Neural cell (in vitro differentiated cells): ENCODE results near the gene PSMD8. TPM values are rescaled to one million over a fixed set of nuclear protein-coding genes. Genes with fewer than 3 reads are reported as not detected.

Source experiments
- H2AFZ ChIP-seq: fragments of 200-600, 300-800 bp; sonication (generic), shearing (Covaris generic); 2 replicates; pipeline ENCODE4 v1.6.0; 2014; ENCODE audit warnings: low read depth, mild to moderate bottlenecking, antibody characterized with exemption, low read length, moderate library complexity
- H3F3A ChIP-seq: fragments of 200-600 bp; shearing (Covaris generic); 2 replicates; pipeline ENCODE4 v1.6.1; 2016; ENCODE audit warnings: mild to moderate bottlenecking, moderate library complexity, mixed read lengths, antibody characterized with exemption, low read length; ENCODE audit not compliant: insufficient read depth, poor library complexity, severe bottlenecking
- H3K27ac ChIP-seq: fragments of 200-600, 300-800 bp; sonication (generic), shearing (Covaris generic); 2 replicates; pipeline ENCODE4 v1.5.1; 2014; ENCODE audit warnings: mild to moderate bottlenecking, low read length, moderate library complexity
- H3K27me3 ChIP-seq: fragments of 300-800, 200-600 bp; sonication (generic), shearing (Covaris generic); 2 replicates; pipeline ENCODE4 v1.6.0; 2014; ENCODE audit warnings: mild to moderate bottlenecking, low read depth, low read length, moderate library complexity; ENCODE audit not compliant: insufficient read depth
- H3K36me3 ChIP-seq: fragments of 300-800, 200-600 bp; sonication (generic), shearing (Covaris generic); 2 replicates; pipeline ENCODE4 v1.5.1; 2014; ENCODE audit warnings: mild to moderate bottlenecking, antibody characterized with exemption, low read length, moderate library complexity; ENCODE audit not compliant: insufficient read depth
- H3K4me2 ChIP-seq: fragments of 300-800, 200-600 bp; sonication (generic), shearing (Covaris generic); 2 replicates; pipeline ENCODE4 v1.6.0; 2014; ENCODE audit warnings: mild to moderate bottlenecking, low read length
- H3K4me3 ChIP-seq: fragments of 300-800, 200-600 bp; sonication (generic), shearing (Covaris generic); 2 replicates; pipeline ENCODE4 v1.5.1; 2014; ENCODE audit warnings: mild to moderate bottlenecking, low read length, moderate library complexity
- H3K79me2 ChIP-seq: fragments of 200-600 bp; shearing (Covaris generic); replicated peaks from 2 replicates; pipeline ENCODE4 v1.6.0; 2014; ENCODE audit warnings: mild to moderate bottlenecking, low read length, moderate library complexity; ENCODE audit not compliant: insufficient read depth
- H3K9ac ChIP-seq: fragments of 300-800, 200-600 bp; sonication (generic), shearing (Covaris generic); 2 replicates; pipeline ENCODE4 v1.6.1; 2016; ENCODE audit warnings: mild to moderate bottlenecking, low read length, mixed read lengths
- H3K9me2 ChIP-seq: fragments of 200-600 bp; shearing (Covaris generic); 2 replicates; pipeline ENCODE4 v1.6.1; 2016; ENCODE audit warnings: mild to moderate bottlenecking, low read length, mixed read lengths; ENCODE audit not compliant: insufficient read depth
- H3K9me3 ChIP-seq: fragments of 200-600, 300-800 bp; sonication (generic), shearing (Covaris generic); 2 replicates; pipeline ENCODE4 v1.6.1; 2016; ENCODE audit warnings: mild to moderate bottlenecking, mixed run types, low read length, moderate library complexity, mixed read lengths
- H4K20me1 ChIP-seq: fragments of 200-600 bp; shearing (Covaris generic); 2 replicates; pipeline ENCODE4 v1.6.1; 2016; ENCODE audit warnings: mild to moderate bottlenecking, mixed run types; ENCODE audit not compliant: insufficient read depth
- CTCF ChIP-seq: fragments of 450-650 bp; IDR thresholded peaks from 2 replicates; pipeline ENCODE4 v1.5.1; 2014; ENCODE audit warnings: antibody characterized with exemption, mild to moderate bottlenecking, moderate library complexity; ENCODE audit not compliant: poor library complexity, severe bottlenecking
- EP300 ChIP-seq: fragments of 450-650 bp; conservative IDR thresholded peaks from 2 replicates; pipeline ENCODE4 v1.6.1; 2014; ENCODE audit warnings: antibody characterized with exemption, mild to moderate bottlenecking, moderate library complexity; ENCODE audit not compliant: poor library complexity, severe bottlenecking
- EZH2 ChIP-seq: fragments of 200-600, 300-800 bp; shearing (Covaris generic), sonication (generic); IDR thresholded peaks from 2 replicates; pipeline ENCODE4 v1.6.1; 2014; ENCODE audit warnings: antibody characterized with exemption, low read length, borderline replicate concordance, mild to moderate bottlenecking; ENCODE audit not compliant: insufficient read depth, poor library complexity, severe bottlenecking
- MXI1 ChIP-seq: fragments of 450-650 bp; conservative IDR thresholded peaks from 2 replicates; pipeline ENCODE4 v1.6.1; 2014; ENCODE audit warnings: antibody characterized with exemption, mild to moderate bottlenecking; ENCODE audit not compliant: poor library complexity, severe bottlenecking
- POLR2AphosphoS5 ChIP-seq: IDR thresholded peaks from 2 replicates; pipeline ENCODE4 v1.6.1; 2012
- RAD21 ChIP-seq: fragments of 450-650 bp; conservative IDR thresholded peaks from 2 replicates; pipeline ENCODE4 v1.6.1; 2014; ENCODE audit warnings: antibody characterized with exemption, mild to moderate bottlenecking, moderate library complexity
- SMC3 ChIP-seq: fragments of 450-650 bp; conservative IDR thresholded peaks from 2 replicates; pipeline ENCODE4 v1.6.1; 2014; ENCODE audit warnings: antibody characterized with exemption, mild to moderate bottlenecking, moderate library complexity; ENCODE audit not compliant: poor library complexity
- TAF1 ChIP-seq: IDR thresholded peaks from 2 replicates; pipeline ENCODE4 v1.6.1; 2012; ENCODE audit warnings: low read depth
- polyA plus RNA-seq: library from polyadenylated mRNA; depleted of rRNA; stranded (reverse); fragments of >200 nt; gene quantifications from 2 replicates; pipeline ENCODE4 v1.2.3, GENCODE V29; 2014
- TF ChIP-seq, protein P1 (sequence below): IDR thresholded peaks from 2 replicates; pipeline ENCODE4 v1.6.1; 2012; ENCODE audit warnings: borderline replicate concordance

PSMD8 gene
- polyA plus RNA-seq, 1 donor from 2014 or later, result 334 TPM

DNA sequence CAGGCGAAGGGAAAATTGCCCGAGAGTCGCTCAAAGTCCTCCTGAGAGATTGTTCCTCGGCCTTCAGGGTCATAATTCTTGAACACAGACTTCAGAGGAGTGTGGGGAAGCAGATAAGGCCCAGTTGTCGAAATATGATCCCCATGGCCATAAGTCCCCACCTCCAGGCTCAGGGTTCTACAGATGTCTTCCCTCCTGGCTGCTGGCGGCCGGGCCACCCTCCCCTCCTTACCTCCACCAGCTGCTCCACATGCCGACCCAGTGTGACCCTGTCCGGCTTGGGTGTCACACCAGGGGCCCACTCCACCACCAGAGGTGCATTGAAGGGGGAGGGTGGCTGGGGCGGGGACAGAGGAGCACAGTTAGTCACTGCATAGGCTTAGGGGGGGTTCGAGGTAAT is 38.6 kb downstream of the PSMD8 start:
- Histone ChIP-seq H3K4me3 (no peak overlapping the region), H3K9me2 (no peaks in the 10 kb centered on the region), H3K79me2 (no peaks in the 10 kb centered on the region), H3K36me3 (no peaks in the 10 kb centered on the region), H3K9me3 (no peaks in the 10 kb centered on the region), H3K9ac (no peak overlapping the region), H2AFZ (no peak overlapping the region), H3K27ac (no peak overlapping the region), H3F3A (no peaks in the 10 kb centered on the region), H3K4me2 (no peak overlapping the region), H3K27me3 (no peaks in the 10 kb centered on the region), H4K20me1 (no peaks in the 10 kb centered on the region)
- TF ChIP-seq POLR2AphosphoS5 (no peak), EZH2 (no peak), EP300 (no peak)

- Histone ChIP-seq H3K36me3 (no peaks in the 10 kb centered on the region), H3F3A (no peaks in the 10 kb centered on the region), H4K20me1 (no peaks in the 10 kb centered on the region), H3K9me3 (no peaks in the 10 kb centered on the region), H3K27me3 (no peaks in the 10 kb centered on the region), H3K79me2 (no peaks in the 10 kb centered on the region), H3K27ac (no peak overlapping the region), H3K9ac (no peak overlapping the region), H3K4me2 (no peak overlapping the region), H3K4me3 (no peak overlapping the region), H3K9me2 (no peaks in the 10 kb centered on the region), H2AFZ (no peak overlapping the region)
- no peak for TF ChIP-seq TAF1
- TF ChIP-seq, protein P1, sequence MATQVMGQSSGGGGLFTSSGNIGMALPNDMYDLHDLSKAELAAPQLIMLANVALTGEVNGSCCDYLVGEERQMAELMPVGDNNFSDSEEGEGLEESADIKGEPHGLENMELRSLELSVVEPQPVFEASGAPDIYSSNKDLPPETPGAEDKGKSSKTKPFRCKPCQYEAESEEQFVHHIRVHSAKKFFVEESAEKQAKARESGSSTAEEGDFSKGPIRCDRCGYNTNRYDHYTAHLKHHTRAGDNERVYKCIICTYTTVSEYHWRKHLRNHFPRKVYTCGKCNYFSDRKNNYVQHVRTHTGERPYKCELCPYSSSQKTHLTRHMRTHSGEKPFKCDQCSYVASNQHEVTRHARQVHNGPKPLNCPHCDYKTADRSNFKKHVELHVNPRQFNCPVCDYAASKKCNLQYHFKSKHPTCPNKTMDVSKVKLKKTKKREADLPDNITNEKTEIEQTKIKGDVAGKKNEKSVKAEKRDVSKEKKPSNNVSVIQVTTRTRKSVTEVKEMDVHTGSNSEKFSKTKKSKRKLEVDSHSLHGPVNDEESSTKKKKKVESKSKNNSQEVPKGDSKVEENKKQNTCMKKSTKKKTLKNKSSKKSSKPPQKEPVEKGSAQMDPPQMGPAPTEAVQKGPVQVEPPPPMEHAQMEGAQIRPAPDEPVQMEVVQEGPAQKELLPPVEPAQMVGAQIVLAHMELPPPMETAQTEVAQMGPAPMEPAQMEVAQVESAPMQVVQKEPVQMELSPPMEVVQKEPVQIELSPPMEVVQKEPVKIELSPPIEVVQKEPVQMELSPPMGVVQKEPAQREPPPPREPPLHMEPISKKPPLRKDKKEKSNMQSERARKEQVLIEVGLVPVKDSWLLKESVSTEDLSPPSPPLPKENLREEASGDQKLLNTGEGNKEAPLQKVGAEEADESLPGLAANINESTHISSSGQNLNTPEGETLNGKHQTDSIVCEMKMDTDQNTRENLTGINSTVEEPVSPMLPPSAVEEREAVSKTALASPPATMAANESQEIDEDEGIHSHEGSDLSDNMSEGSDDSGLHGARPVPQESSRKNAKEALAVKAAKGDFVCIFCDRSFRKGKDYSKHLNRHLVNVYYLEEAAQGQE, result no peak
These were observed 39.0 kb downstream of the PSMD8 start for GRCh38 chr19:38413416-38413815.

GRCh38 chr19:38417146-38417543 is 42.8 kb downstream of the PSMD8 start:
- H2AFZ ChIP-seq, result no peak overlapping the region
- no peaks in the 10 kb centered on the region for H4K20me1 ChIP-seq
- H3K27ac ChIP-seq, result no peak overlapping the region

More at GRCh38 chr19:38417146-38417543, 42.8 kb downstream of the PSMD8 start:
- H3F3A ChIP-seq, result no peaks in the 10 kb centered on the region
- no peaks in the 10 kb centered on the region for H3K36me3 ChIP-seq
- H3K4me2 ChIP-seq, result no peak overlapping the region
- H3K79me2 ChIP-seq, result no peaks in the 10 kb centered on the region
- H3K4me3 ChIP-seq, result no peak overlapping the region
- no peaks in the 10 kb centered on the region for H3K27me3 ChIP-seq
- H3K9me2 ChIP-seq, result no peaks in the 10 kb centered on the region
- no peak overlapping the region for H3K9ac ChIP-seq
- no peaks in the 10 kb centered on the region for H3K9me3 ChIP-seq
- TF ChIP-seq TAF1 (no peak), SMC3 (no peak), CTCF (no peak), EZH2 (no peak), POLR2AphosphoS5 (no peak), MXI1 (no peak), EP300 (no peak), RAD21 (no peak)
- TF ChIP-seq, protein P1, result no peak
